ENCODE measurements around the gene ITSN2. TPM values are rescaled to one million over a fixed set of nuclear protein-coding genes. Genes with fewer than 3 reads are reported as not detected.

The ITSN2 gene
- total RNA-seq, 1 experiment from 2014 or later, result 30.7 TPM

DNA sequence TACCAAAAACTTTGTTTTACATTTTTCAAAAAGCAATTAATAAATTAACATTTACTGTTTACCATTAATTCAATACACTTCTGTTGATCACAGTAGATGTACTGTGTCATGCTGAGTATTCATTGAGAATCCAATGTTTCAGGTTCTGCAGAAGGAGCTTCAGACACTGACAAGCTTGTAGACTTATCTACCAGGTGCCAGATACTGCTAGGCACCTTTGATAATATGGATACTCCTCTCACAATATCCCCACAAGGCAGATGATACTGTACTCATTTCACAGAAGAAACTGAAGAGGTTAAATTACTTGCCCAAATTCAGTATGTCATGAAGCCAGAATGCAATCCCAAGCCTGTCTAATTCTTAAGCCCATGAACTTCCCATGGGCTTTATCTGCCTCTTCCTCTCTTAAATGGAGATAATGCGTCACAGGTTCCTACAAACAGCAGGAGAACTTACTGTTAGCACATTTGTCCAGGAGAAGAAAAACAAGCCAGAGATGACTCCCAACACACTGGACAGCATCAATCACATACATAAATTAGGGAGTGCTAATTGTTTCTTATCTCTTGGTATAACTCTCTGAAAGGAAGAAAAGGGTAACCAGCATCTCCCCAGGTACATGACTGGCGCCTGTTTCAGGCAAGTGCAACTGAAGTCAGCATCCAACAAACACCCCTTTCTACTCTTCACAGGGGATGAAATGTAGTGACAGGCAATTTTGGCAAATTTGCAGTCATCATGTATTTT is 27.4 kb downstream of the ITSN2 start:
- Histone ChIP-seq H3K27ac (no peak overlapping the region), H3K4me3 (no peak overlapping the region), H3K27me3 (no peaks in the 10 kb centered on the region), H3K9me3 (replicated peaks) (no peaks in the 10 kb centered on the region), H3K36me3 (no peaks in the 10 kb centered on the region), H3K4me1 (no peaks in the 10 kb centered on the region)
- no peak for DNase-seq

DNA sequence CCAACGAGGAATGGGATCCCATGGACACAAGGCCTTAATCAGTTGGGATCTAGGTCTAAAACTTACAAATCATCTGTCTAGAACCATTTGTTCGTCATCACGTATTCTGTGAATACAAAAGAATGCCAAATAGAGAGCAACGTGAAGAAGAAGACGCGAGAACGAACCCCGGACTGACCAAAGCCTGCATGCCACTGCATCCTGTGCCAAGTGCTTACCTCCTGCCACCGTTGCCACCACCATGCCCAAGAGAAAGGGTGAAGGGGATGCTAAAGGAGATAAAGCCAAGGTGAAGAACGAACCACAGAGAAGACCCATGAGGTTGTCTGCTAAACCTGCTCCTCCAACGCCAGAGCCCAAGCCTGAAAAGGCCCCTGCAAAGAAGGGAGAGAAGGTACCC is 30.2 kb downstream of the ITSN2 start:
- no peak overlapping the region for H3K4me3 ChIP-seq
- no peaks in the 10 kb centered on the region for H3K27me3 ChIP-seq
- H3K4me1 ChIP-seq, result no peaks in the 10 kb centered on the region
- H3K27ac ChIP-seq, result no peak overlapping the region
- DNase-seq, result no peak
- no peaks in the 10 kb centered on the region; the same call in 1 of the 2 replicates for H3K36me3 ChIP-seq
- H3K9me3 ChIP-seq (replicated peaks), result no peaks in the 10 kb centered on the region

DNA sequence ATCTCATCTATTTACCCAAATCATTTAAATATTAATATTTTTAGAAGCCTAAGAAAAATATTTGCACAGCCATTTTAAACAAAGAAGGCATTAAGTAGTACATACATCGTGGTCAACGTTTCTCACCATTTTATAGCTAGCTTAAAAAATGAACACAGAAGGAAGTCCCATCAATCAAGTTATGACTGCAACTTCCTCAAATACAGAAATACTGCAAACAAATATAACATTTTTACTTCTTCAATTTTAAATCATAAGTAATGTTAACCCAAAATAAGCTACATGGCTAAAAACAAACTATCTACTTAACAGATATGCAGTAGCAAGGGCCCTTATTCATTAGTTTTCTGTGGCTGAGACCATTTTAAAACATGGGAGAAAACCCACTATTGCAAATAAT is 30.6 kb downstream of the ITSN2 start:
- Histone ChIP-seq H3K4me1 (no peaks in the 10 kb centered on the region), H3K36me3 (no peaks in the 10 kb centered on the region; the same call in 1 of the 2 replicates), H3K27me3 (no peaks in the 10 kb centered on the region), H3K27ac (no peak overlapping the region), H3K9me3 (replicated peaks) (no peaks in the 10 kb centered on the region), H3K4me3 (no peak overlapping the region)
- DNase-seq, result no peak

DNA sequence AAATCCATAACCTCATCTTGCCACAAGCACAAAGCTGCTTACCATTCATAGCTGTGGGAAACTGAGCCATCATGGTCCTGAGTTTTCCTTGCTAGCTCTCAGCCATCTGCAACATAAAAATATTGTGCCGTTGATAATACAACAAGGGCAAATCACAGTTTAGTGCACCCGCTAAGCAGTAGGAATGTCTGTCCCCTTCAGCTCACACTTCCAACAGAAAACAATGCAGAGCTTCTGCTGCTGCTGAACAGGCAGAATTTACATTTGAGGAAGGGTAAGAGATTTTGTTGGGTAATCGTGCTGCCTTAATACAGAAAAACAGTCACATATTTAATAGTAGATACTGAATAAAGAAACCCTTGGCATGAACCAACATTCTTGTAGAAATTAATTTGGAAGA is 32.3 kb downstream of the ITSN2 start:
- no peak for DNase-seq
- Histone ChIP-seq H3K4me1 (no peaks in the 10 kb centered on the region), H3K27ac (no peak overlapping the region), H3K36me3 (no peaks in the 10 kb centered on the region; the same call in 1 of the 2 replicates), H3K4me3 (no peak overlapping the region), H3K27me3 (no peaks in the 10 kb centered on the region), H3K9me3 (replicated peaks) (no peaks in the 10 kb centered on the region)

DNA sequence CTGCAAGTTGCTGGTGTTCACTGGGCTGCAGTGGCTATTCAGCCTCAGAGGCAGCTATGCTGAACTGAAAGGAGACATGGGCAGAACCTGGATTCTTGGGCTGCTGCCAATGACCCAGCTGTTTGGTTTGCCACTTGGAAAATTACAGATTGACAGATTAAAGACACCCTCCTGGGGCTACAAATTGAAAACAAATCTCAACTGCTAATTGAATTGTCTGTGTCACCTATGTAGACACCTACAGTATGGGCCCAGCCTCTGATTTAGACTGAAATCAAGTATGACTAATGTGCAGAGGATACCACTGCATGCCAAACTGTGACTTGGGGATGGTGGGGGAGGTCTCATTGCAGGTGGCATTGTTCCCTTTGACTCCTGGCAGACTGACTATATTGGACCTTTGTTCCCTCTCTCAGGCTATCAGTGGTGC is 42.8 kb downstream of the ITSN2 start:
- DNase-seq, result peak; percentile 34 to 47
- Histone ChIP-seq H3K4me1 (no peaks in the 10 kb centered on the region), H3K9me3 (replicated peaks) (0 out of 2 replicates have a peak, but pooled peaks cover 2% of the 10 kb centered on the region), H3K4me3 (no peak overlapping the region), H3K27me3 (no peaks in the 10 kb centered on the region), H3K27ac (no peak overlapping the region), H3K36me3 (peaks cover 2% of the 10 kb centered on the region; the same call in 1 of the 2 replicates)

DNA sequence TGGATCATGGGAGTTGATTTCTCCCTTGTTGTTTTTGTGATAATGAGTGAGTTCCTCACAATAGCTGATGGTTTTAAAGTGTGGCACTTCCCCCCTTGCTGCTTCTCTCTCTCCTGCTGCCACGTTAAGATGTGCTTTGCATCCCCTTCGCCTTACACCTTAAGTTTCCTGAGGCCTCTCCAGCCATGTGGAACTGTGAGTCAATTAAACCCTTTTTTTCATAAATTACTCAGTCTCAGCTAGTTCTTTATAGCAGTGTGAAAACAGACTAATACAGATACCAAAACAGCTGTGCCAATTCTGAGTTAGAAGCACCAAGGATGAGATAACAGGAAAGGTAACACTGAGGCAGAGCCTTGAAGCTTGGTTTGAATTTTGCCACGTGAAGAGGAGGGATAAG is 44.7 kb downstream of the ITSN2 start:
- DNase-seq, result no peak
- Histone ChIP-seq H3K4me3 (no peak overlapping the region), H3K9me3 (replicated peaks) (0 out of 2 replicates have a peak, but pooled peaks cover 2% of the 10 kb centered on the region), H3K27me3 (no peaks in the 10 kb centered on the region), H3K4me1 (no peaks in the 10 kb centered on the region), H3K27ac (no peak overlapping the region), H3K36me3 (peaks cover 2% of the 10 kb centered on the region; the same call in 1 of the 2 replicates)

DNA sequence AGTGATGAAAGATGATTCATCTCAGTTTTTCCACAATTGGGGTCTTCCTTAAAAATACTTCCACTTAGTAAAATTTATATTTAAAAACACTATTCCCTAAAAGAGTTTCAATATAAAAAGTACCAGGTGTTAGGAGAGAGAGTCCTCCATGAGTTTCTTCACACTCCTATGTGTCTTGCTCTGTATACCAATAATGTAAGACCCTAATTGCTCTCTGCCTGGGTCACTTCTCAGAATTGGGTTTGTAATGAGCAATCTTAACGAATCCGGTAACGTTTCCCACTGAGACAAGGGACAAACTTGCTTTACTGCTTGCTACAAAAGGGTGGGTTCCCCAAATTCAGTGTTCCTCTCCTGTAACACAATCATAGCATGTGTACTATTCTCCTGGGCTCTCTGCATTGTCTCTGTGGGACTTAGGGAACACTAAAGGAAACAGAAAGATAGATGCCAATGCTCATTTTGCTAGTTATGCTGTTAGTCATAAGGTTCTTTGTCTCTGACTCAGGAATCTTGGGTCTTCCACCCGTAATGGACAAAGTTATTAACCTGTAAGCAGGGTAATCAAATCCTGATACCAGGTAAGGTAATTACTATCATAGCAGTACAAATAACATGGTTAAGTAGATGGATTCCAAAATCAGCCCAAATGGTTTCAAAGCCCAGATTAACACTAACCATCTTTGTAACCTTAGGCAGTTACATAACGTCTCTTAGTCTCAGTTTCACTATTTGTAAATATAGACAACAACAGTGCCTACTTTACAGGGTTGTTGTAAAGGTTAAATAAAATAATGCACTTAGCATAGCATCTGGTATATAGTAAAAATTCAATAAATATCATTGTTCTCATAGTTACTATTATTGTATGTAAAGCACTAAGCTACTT is 46.3 kb downstream of the ITSN2 start:
- 0 out of 2 replicates have a peak, but pooled peaks cover 1% of the 10 kb centered on the region for H3K9me3 ChIP-seq (replicated peaks)
- DNase-seq, result no peak
- no peak overlapping the region for H3K27ac ChIP-seq
- no peaks in the 10 kb centered on the region for H3K4me1 ChIP-seq
- peaks cover 2% of the 10 kb centered on the region; the same call in 1 of the 2 replicates for H3K36me3 ChIP-seq
- H3K4me3 ChIP-seq, result no peak overlapping the region
- H3K27me3 ChIP-seq, result no peaks in the 10 kb centered on the region

DNA sequence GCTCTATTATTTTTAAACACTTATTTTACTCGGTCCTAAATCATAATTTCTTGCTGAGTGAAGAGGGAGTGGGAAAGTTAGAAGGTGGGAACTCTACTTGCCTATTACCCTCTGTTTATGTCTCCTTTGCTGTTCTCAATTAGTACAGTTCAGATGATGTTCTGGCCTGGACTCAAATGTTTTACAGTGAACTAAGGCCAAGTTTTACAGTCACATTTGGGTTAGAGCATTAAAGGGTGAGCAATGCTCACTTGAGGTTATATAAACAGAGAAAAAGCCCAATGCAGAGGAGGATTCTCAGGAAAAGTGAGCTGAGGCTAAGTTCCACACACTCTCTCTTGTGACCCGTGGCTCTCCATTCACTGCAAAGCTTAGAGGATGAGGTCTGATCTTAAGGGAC is 52.4 kb downstream of the ITSN2 start:
- H3K4me3 ChIP-seq, result no peak overlapping the region
- no peaks in the 10 kb centered on the region for H3K9me3 ChIP-seq (replicated peaks)
- peaks cover 9% of the 10 kb centered on the region for H3K36me3 ChIP-seq
- no peaks in the 10 kb centered on the region for H3K27me3 ChIP-seq
- DNase-seq, result no peak
- no peak overlapping the region for H3K27ac ChIP-seq
- no peaks in the 10 kb centered on the region for H3K4me1 ChIP-seq

DNA sequence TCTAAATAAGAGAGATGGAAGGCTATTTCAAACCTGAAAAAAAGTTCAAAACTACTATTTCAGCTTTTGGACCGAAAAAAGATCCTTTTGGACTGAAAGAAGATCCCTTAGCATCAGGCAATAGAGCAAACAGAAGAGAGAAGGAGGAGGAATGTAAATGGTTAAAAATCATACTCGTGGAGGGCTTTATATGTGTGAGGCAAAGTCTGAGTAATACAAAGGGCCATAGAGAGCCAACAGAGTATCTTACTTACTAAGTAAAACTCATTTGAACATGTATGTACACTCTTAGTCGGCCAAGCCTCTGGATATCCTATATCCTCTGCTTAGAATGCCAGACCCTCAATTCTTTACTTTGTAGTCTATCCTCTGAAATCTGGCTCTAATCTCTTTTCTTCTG is 55.7 kb downstream of the ITSN2 start:
- Histone ChIP-seq H3K4me3 (no peak overlapping the region), H3K4me1 (no peaks in the 10 kb centered on the region), H3K27ac (no peak overlapping the region), H3K36me3 (peaks cover 32% of the 10 kb centered on the region), H3K9me3 (replicated peaks) (no peaks in the 10 kb centered on the region), H3K27me3 (no peaks in the 10 kb centered on the region)
- no peak for DNase-seq

DNA sequence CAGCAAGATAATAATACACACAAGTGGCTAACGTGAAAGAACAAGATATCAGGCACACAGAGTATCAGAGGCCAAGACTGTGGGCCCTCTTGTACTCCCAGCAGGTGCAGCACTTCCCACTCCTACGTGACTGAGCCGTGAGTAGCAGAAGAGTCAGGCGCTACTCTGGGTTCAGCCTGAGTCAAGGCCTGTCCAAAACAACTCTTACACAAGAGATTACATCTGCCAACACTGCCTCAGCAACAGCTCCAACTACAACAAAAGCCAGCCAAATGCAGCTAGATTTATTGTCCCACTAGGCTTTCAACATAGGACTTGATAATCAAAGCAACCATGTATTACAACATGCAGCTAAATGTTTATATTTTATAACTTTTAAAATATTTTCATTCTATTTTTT is 56.2 kb downstream of the ITSN2 start:
- Histone ChIP-seq H3K27me3 (no peaks in the 10 kb centered on the region), H3K4me1 (no peaks in the 10 kb centered on the region), H3K36me3 (peaks cover 37% of the 10 kb centered on the region), H3K4me3 (no peak overlapping the region), H3K27ac (no peak overlapping the region), H3K9me3 (replicated peaks) (no peaks in the 10 kb centered on the region)
- peak in 1 of 2 experiments; percentile 15 for DNase-seq

DNA sequence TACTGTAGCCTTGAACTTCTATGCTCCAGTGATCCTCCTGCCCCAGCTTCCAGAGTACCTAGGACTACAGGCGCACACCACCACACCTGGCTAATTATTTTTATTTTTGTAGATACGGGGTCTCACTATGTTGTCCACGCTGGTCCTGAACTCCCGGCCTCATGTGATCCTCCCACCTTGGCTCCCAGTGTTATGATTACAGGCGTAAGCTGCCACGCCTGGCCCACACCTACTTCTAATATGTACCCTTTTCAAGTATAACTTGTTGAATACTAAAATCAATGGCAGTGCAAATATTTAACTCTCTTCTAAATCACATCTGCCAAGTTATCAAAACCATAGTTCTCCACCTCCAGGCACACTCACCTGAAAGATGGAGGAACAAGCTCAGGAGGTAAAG is 58.7 kb downstream of the ITSN2 start:
- Histone ChIP-seq H3K27me3 (no peaks in the 10 kb centered on the region), H3K27ac (no peak overlapping the region), H3K4me1 (no peaks in the 10 kb centered on the region), H3K9me3 (replicated peaks) (no peaks in the 10 kb centered on the region), H3K4me3 (no peak overlapping the region), H3K36me3 (peaks cover 57% of the 10 kb centered on the region)
- DNase-seq, result no peak

DNA sequence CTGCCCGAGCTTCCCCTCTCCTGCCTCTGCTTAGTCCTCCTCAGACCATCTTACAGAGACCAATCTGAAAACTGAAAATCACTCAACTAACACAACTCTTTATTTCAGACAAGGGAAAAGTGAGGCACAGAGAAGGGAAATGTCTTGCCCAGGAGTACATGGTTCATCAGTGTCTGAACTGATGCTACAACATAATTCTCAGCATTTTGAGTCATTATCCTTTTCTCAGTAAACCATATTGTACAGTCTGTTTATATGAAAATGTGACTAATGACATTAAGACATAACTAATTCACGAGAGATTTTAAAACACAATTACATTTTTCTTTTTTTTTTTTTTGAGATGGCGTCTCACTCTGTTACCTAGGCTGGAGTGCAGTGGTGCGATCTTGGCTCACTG is 62.7 kb downstream of the ITSN2 start:
- DNase-seq, result no peak
- no peak overlapping the region for H3K27ac ChIP-seq
- peaks cover 74% of the 10 kb centered on the region for H3K36me3 ChIP-seq
- H3K9me3 ChIP-seq (replicated peaks), result no peaks in the 10 kb centered on the region
- H3K4me3 ChIP-seq, result no peak overlapping the region
- H3K27me3 ChIP-seq, result no peaks in the 10 kb centered on the region
- no peaks in the 10 kb centered on the region for H3K4me1 ChIP-seq

DNA sequence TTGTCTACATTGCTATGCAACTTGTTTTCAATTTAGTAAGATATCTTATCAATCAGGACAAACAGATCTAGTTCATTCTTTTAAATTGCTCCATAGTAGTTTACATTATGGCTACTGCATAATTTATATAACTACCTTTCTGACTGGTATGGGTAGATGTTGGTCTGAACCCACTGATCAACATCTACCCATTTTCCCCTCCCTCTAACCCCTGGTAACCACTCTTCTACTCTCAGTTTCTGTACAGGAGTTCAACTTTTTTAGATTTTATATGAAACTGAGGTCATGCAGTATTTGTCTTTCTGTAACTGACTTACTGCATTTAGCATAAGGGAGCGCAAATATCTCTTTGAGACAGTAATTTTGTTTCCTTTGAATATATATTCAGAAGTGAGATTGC is 73.2 kb downstream of the ITSN2 start:
- no peak overlapping the region for H3K27ac ChIP-seq
- no peaks in the 10 kb centered on the region for H3K9me3 ChIP-seq (replicated peaks)
- no peaks in the 10 kb centered on the region for H3K27me3 ChIP-seq
- no peaks in the 10 kb centered on the region for H3K4me1 ChIP-seq
- H3K4me3 ChIP-seq, result no peak overlapping the region
- peaks cover 6% of the 10 kb centered on the region; the same call in 1 of the 2 replicates for H3K36me3 ChIP-seq
- no peak for DNase-seq

DNA sequence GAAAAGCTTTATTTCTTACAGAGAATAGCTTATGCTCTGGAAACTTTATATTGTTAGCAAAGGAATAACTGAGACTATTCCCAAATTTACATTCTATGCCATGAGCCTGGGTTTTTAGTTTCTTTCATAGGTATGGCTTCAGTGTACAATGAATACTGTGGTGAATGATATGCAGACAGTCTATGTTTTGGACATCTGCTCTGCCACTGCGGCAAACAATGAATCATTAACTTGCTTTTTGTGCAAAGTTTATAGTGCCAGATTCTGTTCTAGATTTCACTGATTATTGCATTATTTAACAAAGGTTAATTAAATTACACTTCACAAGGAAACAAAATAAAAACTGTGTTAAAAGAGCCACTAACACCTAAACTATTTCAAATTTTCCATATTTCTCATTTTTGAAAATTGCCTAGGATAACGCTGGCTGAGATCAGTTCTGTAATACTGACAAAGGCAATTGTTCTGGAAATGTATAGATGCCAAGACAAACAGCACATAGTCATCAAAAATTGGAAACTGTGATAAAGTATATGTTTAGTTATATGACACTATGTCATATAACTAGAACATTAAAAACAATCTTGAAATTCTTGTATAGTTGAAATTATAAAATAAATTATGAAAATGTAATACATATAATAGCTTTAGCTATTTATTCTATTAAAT is 74.7 kb downstream of the ITSN2 start:
- DNase-seq, result no peak
- Histone ChIP-seq H3K4me3 (no peak overlapping the region), H3K27ac (no peak overlapping the region), H3K4me1 (no peaks in the 10 kb centered on the region), H3K36me3 (no peaks in the 10 kb centered on the region), H3K27me3 (no peaks in the 10 kb centered on the region), H3K9me3 (replicated peaks) (no peaks in the 10 kb centered on the region)

DNA sequence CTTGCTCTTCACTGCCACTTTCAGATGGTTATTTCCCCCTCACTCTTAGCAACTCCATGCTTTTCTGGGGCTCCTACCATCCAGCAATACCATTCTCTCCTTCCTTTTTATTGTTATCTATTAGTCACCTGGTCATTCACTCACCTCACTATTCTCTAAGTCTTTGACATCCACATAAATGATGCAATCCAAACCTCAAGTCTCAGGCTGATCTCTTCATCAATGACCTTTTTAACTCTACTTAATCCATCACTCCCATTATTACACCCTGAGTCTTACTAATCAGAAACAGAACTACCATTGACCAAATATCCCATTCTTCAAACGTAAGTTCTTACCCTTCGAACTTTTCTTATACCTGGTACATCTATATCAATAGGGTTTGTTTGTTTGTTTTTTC is 79.7 kb downstream of the ITSN2 start:
- 0 out of 2 replicates have a peak, but pooled peaks cover under 1% of the 10 kb centered on the region for H3K36me3 ChIP-seq
- no peak overlapping the region for H3K4me3 ChIP-seq
- H3K27ac ChIP-seq, result no peak overlapping the region
- H3K9me3 ChIP-seq (replicated peaks), result no peaks in the 10 kb centered on the region
- no peak for DNase-seq
- no peaks in the 10 kb centered on the region for H3K4me1 ChIP-seq
- H3K27me3 ChIP-seq, result no peaks in the 10 kb centered on the region

Measured in SJCRH30 (cell line).